GM12878 (cell line): ENCODE measurements around the gene SHCBP1L.

Experiments
- CHD1 ChIP-seq: IDR thresholded peaks from 2 replicates; pipeline ENCODE4 v1.6.1; 2012; ENCODE audit warnings: low read depth, low read length, improper control_type of control experiment
- EP300 ChIP-seq, 2 experiments: fragments of 150-350 bp in 1 of 2; IDR thresholded peaks; 2 replicates each; pipeline ENCODE4 v1.6.1; 2011 to 2012; ENCODE audit warnings: low read depth in 2 of 2, low read length in 2 of 2, borderline replicate concordance in 1 of 2, improper control_type of control experiment in 1 of 2, inconsistent platforms in 1 of 2; ENCODE audit not compliant: control insufficient read depth in 1 of 2
- HDAC2 ChIP-seq: fragments of 200-600 bp; sonication (generic); IDR thresholded peaks from 2 replicates; pipeline ENCODE4 v1.6.1; 2017
- IRF4 ChIP-seq: IDR thresholded peaks from 2 replicates; pipeline ENCODE4 v1.6.1; 2011; ENCODE audit warnings: low read depth, low read length
- MTA3 ChIP-seq: IDR thresholded peaks from 2 replicates; pipeline ENCODE4 v1.6.1; 2012; ENCODE audit warnings: low read length, inconsistent platforms, borderline replicate concordance
- RBBP5 ChIP-seq: fragments of 200-600 bp; sonication (generic); conservative IDR thresholded peaks from 2 replicates; pipeline ENCODE4 v1.6.1; 2016
- YY1 ChIP-seq: IDR thresholded peaks from 2 replicates; pipeline ENCODE4 v1.6.1; 2011; ENCODE audit warnings: low read depth, mild to moderate bottlenecking, low read length
- ZNF24 ChIP-seq: fragments of 450-650 bp; IDR thresholded peaks from 2 replicates; pipeline ENCODE4 v1.6.1; 2017; ENCODE audit warnings: antibody characterized with exemption, mild to moderate bottlenecking
- ZNF274 ChIP-seq: IDR thresholded peaks from one replicate; pipeline ENCODE4 v1.8.0; 2011; ENCODE audit not compliant: insufficient read length, insufficient read depth
- TF ChIP-seq, protein P1 (sequence below), 3 experiments: IDR thresholded peaks in 2 of 3; conservative IDR thresholded peaks in 1 of 3; 2 replicates each; pipeline ENCODE4 v1.5.1; 2011; ENCODE audit warnings: low read depth in 3 of 3, low read length in 3 of 3, mild to moderate bottlenecking in 3 of 3, control low read depth in 2 of 3, moderate library complexity in 2 of 3, inconsistent platforms in 1 of 3, mixed read lengths in 1 of 3; ENCODE audit not compliant: control insufficient read depth in 2 of 3, insufficient read depth in 1 of 3; ENCODE audit errors: extremely low read depth in 1 of 3
- TF ChIP-seq, protein P2 (sequence below): fragments of 450-650 bp; IDR thresholded peaks from 2 replicates; pipeline ENCODE4 v1.6.1; 2017; ENCODE audit warnings: mild to moderate bottlenecking, moderate library complexity
- TF ChIP-seq, protein P3 (sequence below): IDR thresholded peaks from 2 replicates; pipeline ENCODE4 v1.6.1; 2011; ENCODE audit warnings: low read depth, mild to moderate bottlenecking, low read length, moderate library complexity, borderline replicate concordance; ENCODE audit errors: extremely low read depth
- TF ChIP-seq, protein P4 (sequence below): fragments of 450-650 bp; formaldehyde crosslinking; IDR thresholded peaks from 2 replicates; pipeline ENCODE4 v1.4.0; 2022; ENCODE audit warnings: mild to moderate bottlenecking, moderate library complexity

DNA sequence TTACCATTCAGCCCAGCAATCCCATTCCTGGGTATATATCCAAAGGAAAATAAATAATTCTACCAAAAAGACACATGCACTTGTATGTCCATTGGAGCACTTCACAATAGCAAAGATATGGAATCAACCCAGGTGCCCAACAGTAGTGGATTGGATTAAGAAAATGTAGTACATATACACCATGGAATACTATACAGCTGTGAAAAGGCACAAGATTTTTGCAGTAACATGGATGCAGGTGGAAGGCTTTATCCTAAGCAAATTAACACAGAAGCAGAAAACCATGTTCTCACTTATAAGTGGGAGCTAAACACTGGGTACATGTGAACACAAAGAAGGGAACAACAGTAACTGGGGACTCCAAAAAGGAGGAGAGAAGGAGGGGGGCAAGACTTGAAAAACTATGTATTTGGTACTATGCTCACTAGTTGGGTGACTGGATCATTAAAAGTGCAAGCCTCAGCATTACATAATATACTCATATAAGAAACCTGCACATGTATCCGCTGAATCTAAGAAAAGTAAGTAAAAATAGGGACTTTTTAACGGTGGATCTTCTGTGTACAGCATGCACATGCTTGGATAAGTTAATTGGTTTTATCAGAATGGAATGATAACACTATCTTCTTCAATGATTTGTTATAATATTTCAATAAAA lies 3.9 kb upstream of the SHCBP1L start:
- no peak for TF ChIP-seq MTA3
- TF ChIP-seq IRF4: no peak
- TF ChIP-seq ZNF274: no peak
- TF ChIP-seq, protein P1, sequence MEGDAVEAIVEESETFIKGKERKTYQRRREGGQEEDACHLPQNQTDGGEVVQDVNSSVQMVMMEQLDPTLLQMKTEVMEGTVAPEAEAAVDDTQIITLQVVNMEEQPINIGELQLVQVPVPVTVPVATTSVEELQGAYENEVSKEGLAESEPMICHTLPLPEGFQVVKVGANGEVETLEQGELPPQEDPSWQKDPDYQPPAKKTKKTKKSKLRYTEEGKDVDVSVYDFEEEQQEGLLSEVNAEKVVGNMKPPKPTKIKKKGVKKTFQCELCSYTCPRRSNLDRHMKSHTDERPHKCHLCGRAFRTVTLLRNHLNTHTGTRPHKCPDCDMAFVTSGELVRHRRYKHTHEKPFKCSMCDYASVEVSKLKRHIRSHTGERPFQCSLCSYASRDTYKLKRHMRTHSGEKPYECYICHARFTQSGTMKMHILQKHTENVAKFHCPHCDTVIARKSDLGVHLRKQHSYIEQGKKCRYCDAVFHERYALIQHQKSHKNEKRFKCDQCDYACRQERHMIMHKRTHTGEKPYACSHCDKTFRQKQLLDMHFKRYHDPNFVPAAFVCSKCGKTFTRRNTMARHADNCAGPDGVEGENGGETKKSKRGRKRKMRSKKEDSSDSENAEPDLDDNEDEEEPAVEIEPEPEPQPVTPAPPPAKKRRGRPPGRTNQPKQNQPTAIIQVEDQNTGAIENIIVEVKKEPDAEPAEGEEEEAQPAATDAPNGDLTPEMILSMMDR (IDR thresholded peaks at IDR 0.05 in 2 of 3, conservative IDR thresholded peaks at IDR 0.05 in 1 of 3; ENCODE audit: control insufficient read depth in 2 of 3, extremely low read depth in 1 of 3, insufficient read depth in 1 of 3, low read depth in 3 of 3, low read length in 3 of 3): no peak
- TF ChIP-seq RBBP5: no peak
- TF ChIP-seq YY1: no peak
- TF ChIP-seq, protein P2, sequence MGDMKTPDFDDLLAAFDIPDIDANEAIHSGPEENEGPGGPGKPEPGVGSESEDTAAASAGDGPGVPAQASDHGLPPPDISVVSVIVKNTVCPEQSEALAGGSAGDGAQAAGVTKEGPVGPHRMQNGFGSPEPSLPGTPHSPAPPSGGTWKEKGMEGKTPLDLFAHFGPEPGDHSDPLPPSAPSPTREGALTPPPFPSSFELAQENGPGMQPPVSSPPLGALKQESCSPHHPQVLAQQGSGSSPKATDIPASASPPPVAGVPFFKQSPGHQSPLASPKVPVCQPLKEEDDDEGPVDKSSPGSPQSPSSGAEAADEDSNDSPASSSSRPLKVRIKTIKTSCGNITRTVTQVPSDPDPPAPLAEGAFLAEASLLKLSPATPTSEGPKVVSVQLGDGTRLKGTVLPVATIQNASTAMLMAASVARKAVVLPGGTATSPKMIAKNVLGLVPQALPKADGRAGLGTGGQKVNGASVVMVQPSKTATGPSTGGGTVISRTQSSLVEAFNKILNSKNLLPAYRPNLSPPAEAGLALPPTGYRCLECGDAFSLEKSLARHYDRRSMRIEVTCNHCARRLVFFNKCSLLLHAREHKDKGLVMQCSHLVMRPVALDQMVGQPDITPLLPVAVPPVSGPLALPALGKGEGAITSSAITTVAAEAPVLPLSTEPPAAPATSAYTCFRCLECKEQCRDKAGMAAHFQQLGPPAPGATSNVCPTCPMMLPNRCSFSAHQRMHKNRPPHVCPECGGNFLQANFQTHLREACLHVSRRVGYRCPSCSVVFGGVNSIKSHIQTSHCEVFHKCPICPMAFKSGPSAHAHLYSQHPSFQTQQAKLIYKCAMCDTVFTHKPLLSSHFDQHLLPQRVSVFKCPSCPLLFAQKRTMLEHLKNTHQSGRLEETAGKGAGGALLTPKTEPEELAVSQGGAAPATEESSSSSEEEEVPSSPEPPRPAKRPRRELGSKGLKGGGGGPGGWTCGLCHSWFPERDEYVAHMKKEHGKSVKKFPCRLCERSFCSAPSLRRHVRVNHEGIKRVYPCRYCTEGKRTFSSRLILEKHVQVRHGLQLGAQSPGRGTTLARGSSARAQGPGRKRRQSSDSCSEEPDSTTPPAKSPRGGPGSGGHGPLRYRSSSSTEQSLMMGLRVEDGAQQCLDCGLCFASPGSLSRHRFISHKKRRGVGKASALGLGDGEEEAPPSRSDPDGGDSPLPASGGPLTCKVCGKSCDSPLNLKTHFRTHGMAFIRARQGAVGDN: no peak
- TF ChIP-seq, protein P3, sequence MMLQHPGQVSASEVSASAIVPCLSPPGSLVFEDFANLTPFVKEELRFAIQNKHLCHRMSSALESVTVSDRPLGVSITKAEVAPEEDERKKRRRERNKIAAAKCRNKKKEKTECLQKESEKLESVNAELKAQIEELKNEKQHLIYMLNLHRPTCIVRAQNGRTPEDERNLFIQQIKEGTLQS: no peak
- TF ChIP-seq EP300 (IDR thresholded peaks at IDR 0.05; ENCODE audit: borderline replicate concordance in 1 of 2, control insufficient read depth in 1 of 2, low read depth in 2 of 2, low read length in 2 of 2): no peak
- TF ChIP-seq HDAC2: no peak
- TF ChIP-seq CHD1: no peak
- TF ChIP-seq, protein P4, sequence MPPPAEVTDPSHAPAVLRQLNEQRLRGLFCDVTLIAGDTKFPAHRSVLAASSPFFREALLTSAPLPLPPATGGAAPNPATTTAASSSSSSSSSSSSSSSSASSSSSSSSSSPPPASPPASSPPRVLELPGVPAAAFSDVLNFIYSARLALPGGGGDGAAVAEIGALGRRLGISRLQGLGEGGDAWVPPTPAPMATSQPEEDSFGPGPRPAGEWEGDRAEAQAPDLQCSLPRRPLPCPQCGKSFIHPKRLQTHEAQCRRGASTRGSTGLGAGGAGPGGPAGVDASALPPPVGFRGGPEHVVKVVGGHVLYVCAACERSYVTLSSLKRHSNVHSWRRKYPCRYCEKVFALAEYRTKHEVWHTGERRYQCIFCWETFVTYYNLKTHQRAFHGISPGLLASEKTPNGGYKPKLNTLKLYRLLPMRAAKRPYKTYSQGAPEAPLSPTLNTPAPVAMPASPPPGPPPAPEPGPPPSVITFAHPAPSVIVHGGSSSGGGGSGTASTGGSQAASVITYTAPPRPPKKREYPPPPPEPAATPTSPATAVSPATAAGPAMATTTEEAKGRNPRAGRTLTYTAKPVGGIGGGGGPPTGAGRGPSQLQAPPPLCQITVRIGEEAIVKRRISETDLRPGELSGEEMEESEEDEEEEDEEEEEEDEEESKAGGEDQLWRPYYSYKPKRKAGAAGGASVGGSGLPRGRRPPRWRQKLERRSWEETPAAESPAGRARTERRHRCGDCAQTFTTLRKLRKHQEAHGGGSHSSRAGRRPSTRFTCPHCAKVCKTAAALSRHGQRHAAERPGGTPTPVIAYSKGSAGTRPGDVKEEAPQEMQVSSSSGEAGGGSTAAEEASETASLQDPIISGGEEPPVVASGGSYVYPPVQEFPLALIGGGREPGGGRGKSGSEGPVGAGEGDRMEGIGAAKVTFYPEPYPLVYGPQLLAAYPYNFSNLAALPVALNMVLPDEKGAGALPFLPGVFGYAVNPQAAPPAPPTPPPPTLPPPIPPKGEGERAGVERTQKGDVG: no peak
- TF ChIP-seq ZNF24: no peak
